ENCODE results near the gene REPS1. TPM values are rescaled to one million over a fixed set of nuclear protein-coding genes. Genes with fewer than 3 reads are reported as not detected.

Gene REPS1
- polyA plus RNA-seq, 3 donors: 11.9 to 36.6 (median 14.0) TPM

DNA sequence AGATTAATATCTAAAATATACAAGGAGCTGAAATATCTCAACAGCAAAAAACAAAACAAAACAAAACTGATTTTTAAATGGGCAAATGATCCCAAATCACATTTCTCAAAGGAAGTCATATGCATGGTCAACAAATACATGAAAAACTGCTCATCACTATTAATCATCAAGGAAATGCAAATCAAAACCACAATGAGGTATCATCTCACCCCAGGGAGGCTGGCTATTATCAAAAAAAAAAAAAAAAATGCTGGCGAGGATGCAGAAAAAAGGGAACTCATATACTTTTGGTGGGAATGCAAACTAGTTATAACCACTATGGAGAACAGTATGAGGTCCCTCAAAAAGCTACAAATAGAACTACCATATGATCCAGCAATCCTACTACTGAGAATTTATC lies 34.6 kb downstream of the REPS1 start:
- Histone ChIP-seq H3K27me3 (ENCODE audit: control insufficient read depth in 2 of 2, insufficient read depth in 2 of 2, low read length in 2 of 2) (no peaks in the 10 kb centered on the region), H2AFZ (ENCODE audit: insufficient read depth, low read depth, low read length, poor library complexity, severe bottlenecking) (no peak overlapping the region), H3K4me1 (ENCODE audit: control insufficient read depth in 1 of 2, insufficient read depth in 2 of 2, low read length in 2 of 2) (peaks cover 6 to 32% of the 10 kb centered on the region in 2 donors), H4K20me1 (ENCODE audit: insufficient read depth, low read length) (peaks cover 80% of the 10 kb centered on the region), H3K9ac (ENCODE audit: insufficient read depth, low read length, poor library complexity, severe bottlenecking) (no peak overlapping the region), H3K79me2 (ENCODE audit: insufficient read depth, low read length) (peaks cover 92% of the 10 kb centered on the region), H3K9me3 (replicated peaks in 1 of 2; ENCODE audit: control insufficient read depth in 1 of 2, insufficient read depth in 1 of 2, low read length in 2 of 2) (no peaks in the 10 kb centered on the region), H3K4me2 (replicated peaks; ENCODE audit: extremely low read depth, low read length, poor library complexity, severe bottlenecking) (no peak overlapping the region), H3K27ac (ENCODE audit: low read depth in 1 of 2, low read length in 2 of 2) (no peak overlapping the region), H3K36me3 (replicated peaks in 1 of 2; ENCODE audit: control insufficient read depth in 1 of 2, insufficient read depth in 2 of 2, low read length in 2 of 2) (no peaks in the 10 kb centered on the region), H3K4me3 (replicated peaks in 1 of 3; ENCODE audit: low read depth in 2 of 3, low read length in 3 of 3) (no peak overlapping the region)
- DNase-seq: peak; percentile 15 to 60 (median 41)
- Mint-ChIP-seq H3K9me3 (peaks cover 0 to 2% (median 0%) of the 10 kb centered on the region in 7 donors), H3K4me1 (peaks cover 42% of the 10 kb centered on the region), H3K27ac (peak overlapping the region in 4 of 7 donors; percentile 28 to 78 (median 54)), H3K36me3 (peaks cover 2 to 3% of the 10 kb centered on the region in 2 donors), H3K27me3 (ENCODE audit: low read depth in 3 of 3) (no peaks in the 10 kb centered on the region), H3K4me3 (no peak overlapping the region)
- intact Hi-C loops (cut with micrococcal nuclease): loop anchor here in 1 of 2 donors (5.0 kb wide), 1 partner anchor 34 kb away; the partner anchor contains the start of gene REPS1
- TF ChIP-seq, protein P1, sequence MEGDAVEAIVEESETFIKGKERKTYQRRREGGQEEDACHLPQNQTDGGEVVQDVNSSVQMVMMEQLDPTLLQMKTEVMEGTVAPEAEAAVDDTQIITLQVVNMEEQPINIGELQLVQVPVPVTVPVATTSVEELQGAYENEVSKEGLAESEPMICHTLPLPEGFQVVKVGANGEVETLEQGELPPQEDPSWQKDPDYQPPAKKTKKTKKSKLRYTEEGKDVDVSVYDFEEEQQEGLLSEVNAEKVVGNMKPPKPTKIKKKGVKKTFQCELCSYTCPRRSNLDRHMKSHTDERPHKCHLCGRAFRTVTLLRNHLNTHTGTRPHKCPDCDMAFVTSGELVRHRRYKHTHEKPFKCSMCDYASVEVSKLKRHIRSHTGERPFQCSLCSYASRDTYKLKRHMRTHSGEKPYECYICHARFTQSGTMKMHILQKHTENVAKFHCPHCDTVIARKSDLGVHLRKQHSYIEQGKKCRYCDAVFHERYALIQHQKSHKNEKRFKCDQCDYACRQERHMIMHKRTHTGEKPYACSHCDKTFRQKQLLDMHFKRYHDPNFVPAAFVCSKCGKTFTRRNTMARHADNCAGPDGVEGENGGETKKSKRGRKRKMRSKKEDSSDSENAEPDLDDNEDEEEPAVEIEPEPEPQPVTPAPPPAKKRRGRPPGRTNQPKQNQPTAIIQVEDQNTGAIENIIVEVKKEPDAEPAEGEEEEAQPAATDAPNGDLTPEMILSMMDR (IDR thresholded peaks at IDR 0.05): no peak
- no CpG with 5 or more reads among the region's 1 CpG for WGBS (ENCODE audit: insufficient coverage)

DNA sequence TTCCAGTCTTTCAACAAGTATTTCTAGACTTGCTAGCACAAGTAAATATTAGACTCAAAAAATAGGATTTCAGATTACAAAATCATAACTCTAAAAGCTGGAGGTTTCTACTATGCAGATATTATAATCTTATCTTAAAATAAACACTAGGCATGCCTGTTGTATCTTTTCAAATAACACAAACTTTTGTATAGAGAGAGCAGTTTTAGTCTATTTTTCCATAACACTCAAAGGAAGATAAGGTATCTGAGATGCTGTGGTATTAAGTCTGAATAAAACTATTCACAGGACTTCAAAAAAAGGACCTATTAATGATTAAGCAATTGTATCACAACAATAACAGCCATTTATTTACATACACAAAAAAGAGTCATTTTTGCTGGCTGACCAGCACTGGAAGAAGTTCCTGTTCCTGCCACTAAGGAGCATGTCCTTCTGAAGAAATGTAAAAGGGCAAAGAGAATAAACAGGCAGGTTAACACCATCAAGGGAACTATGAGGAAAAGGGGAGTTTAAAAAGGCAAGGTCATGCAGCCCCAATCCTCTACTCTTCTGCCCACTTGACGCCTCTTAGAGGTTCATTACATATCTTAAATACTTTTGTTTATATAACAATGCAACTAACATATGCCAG lies 39.4 kb downstream of the REPS1 start:
- Histone ChIP-seq H3K4me3 (replicated peaks in 1 of 3; ENCODE audit: low read depth in 2 of 3, low read length in 3 of 3) (no peak overlapping the region), H3K4me1 (ENCODE audit: control insufficient read depth in 1 of 2, insufficient read depth in 2 of 2, low read length in 2 of 2) (peaks cover 0 to 4% of the 10 kb centered on the region in 2 donors), H3K27ac (ENCODE audit: low read depth in 1 of 2, low read length in 2 of 2) (peak overlapping the region in 1 of 2 donors; percentile 18), H3K9me3 (replicated peaks in 1 of 2; ENCODE audit: control insufficient read depth in 1 of 2, insufficient read depth in 1 of 2, low read length in 2 of 2) (no peaks in the 10 kb centered on the region), H4K20me1 (ENCODE audit: insufficient read depth, low read length) (peaks cover 58% of the 10 kb centered on the region), H2AFZ (ENCODE audit: insufficient read depth, low read depth, low read length, poor library complexity, severe bottlenecking) (no peak overlapping the region), H3K4me2 (replicated peaks; ENCODE audit: extremely low read depth, low read length, poor library complexity, severe bottlenecking) (no peak overlapping the region), H3K9ac (ENCODE audit: insufficient read depth, low read length, poor library complexity, severe bottlenecking) (no peak overlapping the region), H3K27me3 (ENCODE audit: control insufficient read depth in 2 of 2, insufficient read depth in 2 of 2, low read length in 2 of 2) (no peaks in the 10 kb centered on the region), H3K36me3 (replicated peaks in 1 of 2; ENCODE audit: control insufficient read depth in 1 of 2, insufficient read depth in 2 of 2, low read length in 2 of 2) (peaks cover 18 to 25% of the 10 kb centered on the region in 2 donors), H3K79me2 (ENCODE audit: insufficient read depth, low read length) (peaks cover 64% of the 10 kb centered on the region)
- Mint-ChIP-seq H3K27me3 (ENCODE audit: low read depth in 3 of 3) (no peaks in the 10 kb centered on the region), H3K4me1 (peaks cover 17% of the 10 kb centered on the region), H3K9me3 (no peaks in the 10 kb centered on the region), H3K27ac (no peak overlapping the region), H3K36me3 (peaks cover 27 to 32% of the 10 kb centered on the region in 2 donors), H3K4me3 (no peak overlapping the region)
- TF ChIP-seq, protein P1 (IDR thresholded peaks at IDR 0.05): no peak
- no CpG with 5 or more reads among the region's 1 CpG for WGBS (ENCODE audit: insufficient coverage)
- intact Hi-C loops (cut with micrococcal nuclease): no loop called here
- no peak for DNase-seq
